Upper lobe of left lung (tissue), 6 donors: ENCODE measurements around the gene NAV1. TPM values are rescaled to one million over a fixed set of nuclear protein-coding genes. Genes with fewer than 3 reads are reported as not detected.
"Not testable (repeated sequence)": the region's sequence is repeated elsewhere in the genome, so short reads cannot be mapped to it uniquely, and the experiment has no call there.

Experiments
- ATAC-seq, 2 donors: fragments of 200-7000 bp; cut with Tn5 transposase; one replicate each; pipeline ENCODE4 v1.9.1; 2022; ENCODE audit warnings: mild to moderate bottlenecking in 2 of 2, moderate library complexity in 2 of 2; ENCODE audit not compliant: low FRiP score in 2 of 2
- DNase-seq, 2 donors: peaks; one replicate each; pipeline ENCODE4 v3.0.0-alpha.2; 2019 to 2020
- H3K27ac ChIP-seq, 4 donors: fragments of 200-600 bp; sonication (generic); one replicate each; pipeline ENCODE4 v1.5.1; 2016 to 2019
- H3K27me3 ChIP-seq, 4 donors: fragments of 200-600 bp; sonication (generic); one replicate each; pipeline ENCODE4 v1.5.1; 2017 to 2019
- H3K36me3 ChIP-seq, 4 donors: fragments of 200-600 bp; sonication (generic); one replicate each; pipeline ENCODE4 v1.5.1; 2016 to 2019
- H3K4me1 ChIP-seq, 4 donors: fragments of 200-600 bp; sonication (generic); one replicate each; pipeline ENCODE4 v1.5.1; 2018 to 2019
- H3K4me3 ChIP-seq, 4 donors: fragments of 200-600 bp; sonication (generic); one replicate each; pipeline ENCODE4 v1.5.1; 2017 to 2019; ENCODE audit warnings: mild to moderate bottlenecking in 2 of 4, moderate library complexity in 1 of 4
- H3K9me3 ChIP-seq, 4 donors: fragments of 200-600 bp; sonication (generic); one replicate each; pipeline ENCODE4 v1.5.1; 2018 to 2019
- CTCF ChIP-seq, 6 experiments: fragments of 450-650 bp in 4 of 6; fragments of 200-600 bp in 2 of 6; sonication (generic) in 2 of 6; IDR thresholded peaks; one replicate each; pipeline ENCODE4 v1.5.1; 2016 to 2019; ENCODE audit warnings: antibody characterized with exemption in 6 of 6
- EP300 ChIP-seq, 4 donors: sonication (generic); formaldehyde crosslinking; IDR thresholded peaks; one replicate each; pipeline ENCODE4 v1.5.1; 2017; ENCODE audit warnings: antibody characterized with exemption in 4 of 4, control low read depth in 2 of 4
- POLR2A ChIP-seq, 4 donors: fragments of 450-650 bp; IDR thresholded peaks; one replicate each; pipeline ENCODE4 v1.5.1; 2016 to 2017; ENCODE audit warnings: antibody characterized with exemption in 4 of 4, mild to moderate bottlenecking in 2 of 4
- POLR2AphosphoS5 ChIP-seq, 2 donors: sonication (generic); formaldehyde crosslinking; IDR thresholded peaks; one replicate each; pipeline ENCODE4 v1.5.1; 2017; ENCODE audit warnings: antibody characterized with exemption in 2 of 2
- WGBS, 2 donors: methylation state at CpG; one replicate each; pipeline ENCODE4 v1.1.5; 2017 to 2018; 5-methylcytosine and 5-hydroxymethylcytosine counted together
- total RNA-seq, 6 donors: library from RNA; depleted of rRNA in 4 of 6; stranded (reverse); fragments of >200 nt in 4 of 6; gene quantifications; one replicate each; pipeline versions ENCODE4 v1.1.0 to v1.2.1, GENCODE V29; 2016 to 2021
- donor health status: DM: no; HTN: no; CAD: no; lungs with moderate emphysema.
- donor health status: DM: no; HTN: yes; CAD: no; lungs with severe emphysema.

The NAV1 gene
- total RNA-seq, 6 donors from 2014 or later = 15.2 to 41.0 (median 24.1) TPM

- no peaks in the 10 kb centered on the region for H3K36me3 ChIP-seq
- peaks cover 0 to 1% (median 0%) of the 10 kb centered on the region in 4 donors for H3K27me3 ChIP-seq
- TF ChIP-seq POLR2A (IDR thresholded peaks at IDR 0.05) (no peak), POLR2AphosphoS5 (IDR thresholded peaks at IDR 0.05) (no peak), EP300 (IDR thresholded peaks at IDR 0.05) (no peak), CTCF (IDR thresholded peaks at IDR 0.05) (no peak)
- peaks cover 28 to 45% (median 38%) of the 10 kb centered on the region in 4 donors for H3K4me1 ChIP-seq
- H3K9me3 ChIP-seq = no peaks in the 10 kb centered on the region
- no peak overlapping the region for H3K4me3 ChIP-seq
- H3K27ac ChIP-seq = no peak overlapping the region
- ATAC-seq = no peak
- no peak for DNase-seq
- 93 to 94% methylated on average over 3 of the region's 3 CpGs for WGBS, 2 donors
These were observed 5.8 kb downstream of the NAV1 start for GRCh38 chr1:201544710-201545109.

GRCh38 chr1:201545851-201546492 is 7.0 kb downstream of the NAV1 start:
- 41 to 53% methylated on average over 8 to 9 of the region's 9 CpGs for WGBS, 2 donors
- Histone ChIP-seq H3K9me3 (no peaks in the 10 kb centered on the region), H3K27me3 (no peaks in the 10 kb centered on the region), H3K36me3 (no peaks in the 10 kb centered on the region), H3K4me1 (peaks cover 16 to 40% (median 34%) of the 10 kb centered on the region in 4 donors), H3K4me3 (no peak overlapping the region), H3K27ac (no peak overlapping the region)
- ATAC-seq (no peak), DNase-seq (no peak)
- TF ChIP-seq EP300 (IDR thresholded peaks at IDR 0.05) (no peak), POLR2A (IDR thresholded peaks at IDR 0.05) (no peak), POLR2AphosphoS5 (IDR thresholded peaks at IDR 0.05) (no peak), CTCF (IDR thresholded peaks at IDR 0.05) (no peak)

GRCh38 chr1:201549522-201549921 is 10.6 kb downstream of the NAV1 start:
- Histone ChIP-seq H3K27ac (peak overlapping the region in 2 of 4 donors; percentile 31 to 60), H3K4me1 (peaks cover 22 to 35% (median 28%) of the 10 kb centered on the region in 4 donors)
- not testable (repeated sequence) for H3K4me3 ChIP-seq, DNase-seq, ATAC-seq, H3K9me3 ChIP-seq, H3K27me3 ChIP-seq, H3K36me3 ChIP-seq
- WGBS, 2 donors = 94 to 100% methylated on average over 1 to 5 of the region's 5 CpGs

- no peak for DNase-seq
- peak overlapping the region in 1 of 4 donors; percentile 5 for H3K27ac ChIP-seq
- no peak for ATAC-seq
- H3K36me3 ChIP-seq = no peaks in the 10 kb centered on the region
- H3K9me3 ChIP-seq = no peaks in the 10 kb centered on the region
- no peak overlapping the region for H3K4me3 ChIP-seq
- H3K27me3 ChIP-seq = no peaks in the 10 kb centered on the region
- 95 to 96% methylated on average over 3 of the region's 3 CpGs for WGBS, 2 donors
- no peak for TF ChIP-seq POLR2A (IDR thresholded peaks at IDR 0.05)
- TF ChIP-seq POLR2AphosphoS5 (IDR thresholded peaks at IDR 0.05) = no peak
- TF ChIP-seq CTCF (IDR thresholded peaks at IDR 0.05) = no peak
- H3K4me1 ChIP-seq = peaks cover 27 to 44% (median 35%) of the 10 kb centered on the region in 4 donors
These were observed 12.2 kb downstream of the NAV1 start for GRCh38 chr1:201551096-201551495.

DNA sequence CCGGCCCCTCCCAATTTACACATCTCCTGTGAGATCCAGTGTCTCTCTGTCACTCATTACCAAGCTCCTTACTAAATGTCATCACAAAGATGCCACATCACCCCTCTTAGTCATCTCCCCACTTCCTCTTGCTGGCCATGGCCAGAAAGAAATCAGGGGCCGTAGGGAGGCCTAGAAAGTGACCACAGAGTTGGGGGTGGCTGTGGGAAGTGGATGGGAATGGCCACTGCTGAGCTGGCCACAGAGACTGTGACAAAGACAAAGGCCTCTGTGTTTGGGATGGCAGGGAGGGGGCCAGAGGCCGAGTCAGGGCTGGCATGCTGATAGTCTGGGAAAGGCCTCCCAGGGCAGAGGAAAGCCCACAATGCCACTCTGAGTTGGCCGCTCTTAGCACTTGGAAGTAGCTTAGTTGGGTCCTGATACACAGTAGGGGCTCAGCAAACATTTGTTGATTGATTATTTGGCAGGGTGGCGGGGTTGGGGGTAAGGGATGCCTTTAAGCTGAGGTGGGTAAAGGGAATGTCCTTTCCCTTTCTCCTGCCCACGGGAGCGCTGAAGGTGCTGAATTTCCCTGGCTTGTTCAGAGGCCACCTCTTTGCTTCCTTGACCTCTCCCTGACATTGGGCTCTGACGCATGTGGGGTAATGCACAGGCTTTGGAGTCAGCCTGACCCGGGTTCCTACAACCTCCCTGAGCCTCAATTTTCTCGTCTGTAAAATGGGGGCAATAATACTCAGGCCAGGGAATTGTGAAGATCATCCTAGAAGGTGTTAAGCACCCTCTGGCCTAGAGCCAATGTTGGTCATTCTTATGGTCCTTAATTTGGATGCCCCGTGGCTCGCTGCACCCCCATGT is 13.2 kb downstream of the NAV1 start:
- no peaks in the 10 kb centered on the region for H3K9me3 ChIP-seq
- DNase-seq (peak in 1 of 2 donors; percentile 58), ATAC-seq (peak; percentile 17 to 56)
- TF ChIP-seq POLR2AphosphoS5 (IDR thresholded peaks at IDR 0.05) (peak in 1 of 2 donors; percentile 26), EP300 (IDR thresholded peaks at IDR 0.05) (peak in 1 of 4 donors; percentile 13), POLR2A (IDR thresholded peaks at IDR 0.05) (no peak)
- 73 to 81% methylated on average over 11 to 12 of the region's 12 CpGs for WGBS, 2 donors
- no peaks in the 10 kb centered on the region for H3K27me3 ChIP-seq
- H3K4me3 ChIP-seq = no peak overlapping the region
- H3K4me1 ChIP-seq = peaks cover 24 to 53% (median 41%) of the 10 kb centered on the region in 4 donors
- no peaks in the 10 kb centered on the region for H3K36me3 ChIP-seq
- H3K27ac ChIP-seq = peak overlapping the region; percentile 72 to 84 (median 80)
